ENCODE results near the gene DCP1B.

DNA sequence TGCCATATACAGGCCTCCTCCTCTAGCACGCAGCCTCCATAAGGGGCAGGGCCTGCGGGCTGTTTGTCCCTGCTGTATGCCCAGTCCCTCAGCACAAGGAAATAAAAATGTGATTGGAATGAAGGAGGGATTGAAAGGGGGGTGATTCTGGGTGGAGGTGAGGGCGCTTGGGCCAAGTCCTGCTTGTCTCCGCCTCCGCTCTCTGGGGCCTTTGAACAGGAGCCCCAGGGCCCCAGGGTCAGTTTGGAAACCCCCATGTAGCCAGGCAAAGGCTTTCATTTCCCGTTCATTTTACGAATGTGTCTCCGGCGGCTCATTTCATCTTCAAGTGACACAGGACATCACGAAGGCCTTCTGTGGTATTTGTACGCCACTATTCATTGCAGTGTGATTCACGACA, 81.3 kb downstream of the DCP1B start:
- TF ChIP-seq POLR2A (IDR thresholded peaks at IDR 0.05) = no peak
- TF ChIP-seq CTCF (IDR thresholded peaks at IDR 0.05) = no peak
